Peyer's patch (tissue), 4 donors: ENCODE measurements around the gene SAMD4B. TPM values are rescaled to one million over a fixed set of nuclear protein-coding genes. Genes with fewer than 3 reads are reported as not detected.

Experiments
- DNase-seq, 3 donors: peaks; one replicate each; pipeline ENCODE4 v3.0.0-alpha.2; 2017 to 2019
- H3K27ac ChIP-seq, 4 donors: fragments of 200-600 bp; sonication (generic); one replicate each; pipeline ENCODE4 v1.5.1; 2016 to 2019
- H3K27me3 ChIP-seq, 2 donors: fragments of 200-600 bp; sonication (generic); one replicate each; pipeline ENCODE4 v1.5.1; 2019
- H3K36me3 ChIP-seq, 3 donors: fragments of 200-600 bp; sonication (generic); one replicate each; pipeline ENCODE4 v1.5.1; 2016 to 2019
- H3K4me1 ChIP-seq, 4 donors: fragments of 200-600 bp; sonication (generic); one replicate each; pipeline ENCODE4 v1.5.1; 2016 to 2019
- H3K4me3 ChIP-seq, 4 donors: fragments of 200-600 bp; sonication (generic); 1 replicate in 3 of 4; 2 replicates in 1 of 4; pipeline ENCODE4 v1.5.1; 2016 to 2019; ENCODE audit warnings: mild to moderate bottlenecking in 1 of 4
- H3K9me3 ChIP-seq, 4 donors: fragments of 200-600 bp; sonication (generic); one replicate each; pipeline ENCODE4 v1.5.1; 2016 to 2019; ENCODE audit warnings: mild to moderate bottlenecking in 1 of 4
- CTCF ChIP-seq, 6 experiments: fragments of 450-650 bp in 4 of 6; fragments of 200-600 bp in 2 of 6; sonication (generic) in 1 of 6; IDR thresholded peaks; one replicate each; pipeline ENCODE4 v1.5.1; 2017 to 2019; ENCODE audit warnings: antibody characterized with exemption in 6 of 6, mild to moderate bottlenecking in 3 of 6, moderate library complexity in 1 of 6
- POLR2A ChIP-seq, 2 donors: fragments of 450-650 bp; IDR thresholded peaks; one replicate each; pipeline ENCODE4 v1.5.1; 2017; ENCODE audit warnings: antibody characterized with exemption in 2 of 2, mild to moderate bottlenecking in 2 of 2, moderate library complexity in 2 of 2
- total RNA-seq, 4 donors: library from RNA; depleted of rRNA; stranded (reverse); fragments of >200 nt; gene quantifications; one replicate each; pipeline ENCODE4 v1.1.0, GENCODE V29; 2016

Gene SAMD4B
- total RNA-seq, 4 donors from 2014 or later = 69.0 to 126 (median 91.8) TPM

GRCh38 chr19:39417463-39418181, 75.4 kb downstream of the SAMD4B start:
- Histone ChIP-seq H3K4me1 (peaks cover 0 to 33% (median 2%) of the 10 kb centered on the region in 4 donors), H3K36me3 (peaks cover 0 to 13% (median 0%) of the 10 kb centered on the region in 3 donors), H3K27me3 (no peaks in the 10 kb centered on the region), H3K27ac (no peak overlapping the region), H3K4me3 (no peak overlapping the region), H3K9me3 (no peaks in the 10 kb centered on the region)
- no peak for DNase-seq
- no peak for TF ChIP-seq CTCF (IDR thresholded peaks at IDR 0.05)
- no peak for TF ChIP-seq POLR2A (IDR thresholded peaks at IDR 0.05)

GRCh38 chr19:39419003-39419402, 76.8 kb downstream of the SAMD4B start:
- TF ChIP-seq POLR2A (IDR thresholded peaks at IDR 0.05) (no peak), CTCF (IDR thresholded peaks at IDR 0.05) (no peak)
- Histone ChIP-seq H3K4me1 (peaks cover 0 to 23% (median under 1%) of the 10 kb centered on the region in 4 donors), H3K27ac (no peak overlapping the region), H3K36me3 (peaks cover 0 to 13% (median 0%) of the 10 kb centered on the region in 3 donors), H3K9me3 (no peaks in the 10 kb centered on the region), H3K4me3 (no peak overlapping the region), H3K27me3 (no peaks in the 10 kb centered on the region)
- DNase-seq = no peak

GRCh38 chr19:39420769-39421168, 78.5 kb downstream of the SAMD4B start:
- TF ChIP-seq POLR2A (IDR thresholded peaks at IDR 0.05) = no peak
- no peak for TF ChIP-seq CTCF (IDR thresholded peaks at IDR 0.05)
- no peak overlapping the region for H3K4me3 ChIP-seq
- H3K27ac ChIP-seq = no peak overlapping the region
- H3K27me3 ChIP-seq = no peaks in the 10 kb centered on the region
- no peak for DNase-seq
- H3K4me1 ChIP-seq = peaks cover 0 to 7% (median 0%) of the 10 kb centered on the region in 4 donors
- H3K9me3 ChIP-seq = no peaks in the 10 kb centered on the region
- peaks cover 0 to 13% (median 0%) of the 10 kb centered on the region in 3 donors for H3K36me3 ChIP-seq

- no peak overlapping the region for H3K27ac ChIP-seq
- H3K27me3 ChIP-seq = no peaks in the 10 kb centered on the region
- TF ChIP-seq POLR2A (IDR thresholded peaks at IDR 0.05) (no peak), CTCF (IDR thresholded peaks at IDR 0.05) (no peak)
- H3K36me3 ChIP-seq = peaks cover 0 to 13% (median 0%) of the 10 kb centered on the region in 3 donors
- no peaks in the 10 kb centered on the region for H3K4me1 ChIP-seq
- no peaks in the 10 kb centered on the region for H3K9me3 ChIP-seq
- no peak overlapping the region for H3K4me3 ChIP-seq
- DNase-seq = no peak
Measured at GRCh38 chr19:39422020-39422419, 79.8 kb downstream of the SAMD4B start.

GRCh38 chr19:39423258-39424086, 81.3 kb downstream of the SAMD4B start:
- H3K36me3 ChIP-seq = peaks cover 0 to 9% (median 0%) of the 10 kb centered on the region in 3 donors
- no peaks in the 10 kb centered on the region for H3K9me3 ChIP-seq
- no peak overlapping the region for H3K4me3 ChIP-seq
- DNase-seq = no peak
- TF ChIP-seq POLR2A (IDR thresholded peaks at IDR 0.05) (no peak), CTCF (IDR thresholded peaks at IDR 0.05) (no peak)
- H3K27ac ChIP-seq = no peak overlapping the region
- peaks cover 0 to under 1% (median 0%) of the 10 kb centered on the region in 4 donors for H3K4me1 ChIP-seq
- H3K27me3 ChIP-seq = no peaks in the 10 kb centered on the region
